GM18505 (cell line): ENCODE data around the gene PPP2R2C.

Experiments used
- ATAC-seq: cut with Tn5 transposase; IDR thresholded peaks from one replicate; pipeline ENCODE4 v1.9.1; 2021; ENCODE audit not compliant: unreplicated experiment
- POLR2A ChIP-seq: IDR thresholded peaks from 4 replicates; pipeline ENCODE4 v1.6.1; 2011; ENCODE audit warnings: borderline replicate concordance; ENCODE audit not compliant: insufficient read depth, insufficient read length; ENCODE audit errors: extremely low read depth

PPP2R2C gene

DNA sequence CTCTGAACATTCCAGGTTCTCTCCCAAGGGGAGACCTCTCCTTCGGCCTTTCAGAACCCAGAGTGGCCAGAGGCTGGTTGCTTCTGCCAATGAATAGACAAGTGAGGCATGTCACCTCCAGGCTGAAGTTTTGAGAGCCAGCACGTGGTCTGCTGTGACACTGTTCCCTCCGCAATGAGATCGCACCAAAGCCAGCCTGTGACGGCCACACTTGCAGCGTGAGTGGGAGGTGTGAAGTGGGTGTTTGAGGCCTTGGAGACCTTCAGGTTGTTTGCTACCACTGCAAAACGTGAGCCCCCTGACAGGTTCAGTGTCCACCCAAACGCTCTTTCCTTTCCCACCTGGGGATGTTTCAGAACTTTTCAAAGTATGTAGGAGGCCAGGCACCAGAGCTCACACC, 121.8 kb downstream of the PPP2R2C start:
- no peak for ATAC-seq
- no peak for TF ChIP-seq POLR2A

DNA sequence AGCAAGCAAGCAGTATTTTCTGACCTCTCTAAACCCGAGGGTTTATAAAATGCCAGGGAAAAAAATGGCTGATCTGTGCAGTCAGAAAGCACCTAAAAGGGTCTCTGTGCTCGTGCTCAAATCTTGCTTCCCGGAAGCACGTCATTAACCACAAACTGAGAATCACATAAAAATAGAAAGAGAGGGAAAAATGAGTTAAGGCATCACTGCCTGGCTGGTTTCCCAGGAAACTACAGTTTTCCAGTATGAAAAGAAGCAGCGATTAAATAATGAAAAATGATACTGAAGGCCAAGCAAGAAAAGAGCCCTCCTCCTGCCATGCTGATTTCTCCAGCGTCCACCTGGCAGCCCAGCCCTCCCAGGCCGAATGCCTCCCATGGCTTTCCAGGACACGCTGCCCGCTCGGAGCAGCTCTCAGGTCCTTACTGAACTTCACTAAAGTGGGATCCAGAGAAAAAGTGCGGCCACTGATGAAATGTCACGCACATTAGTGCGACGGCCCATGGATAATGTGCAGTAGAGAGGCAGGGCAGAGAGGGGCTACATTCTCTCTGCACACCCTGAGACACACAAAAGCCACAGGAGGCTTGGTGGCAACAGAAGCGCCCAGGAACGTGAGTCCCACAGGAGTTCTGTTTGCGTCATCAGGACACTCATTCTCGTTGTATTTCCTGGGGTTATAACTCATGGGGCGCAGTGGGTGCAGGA, 122.4 kb downstream of the PPP2R2C start:
- no peak for TF ChIP-seq POLR2A
- ATAC-seq, result no peak

DNA sequence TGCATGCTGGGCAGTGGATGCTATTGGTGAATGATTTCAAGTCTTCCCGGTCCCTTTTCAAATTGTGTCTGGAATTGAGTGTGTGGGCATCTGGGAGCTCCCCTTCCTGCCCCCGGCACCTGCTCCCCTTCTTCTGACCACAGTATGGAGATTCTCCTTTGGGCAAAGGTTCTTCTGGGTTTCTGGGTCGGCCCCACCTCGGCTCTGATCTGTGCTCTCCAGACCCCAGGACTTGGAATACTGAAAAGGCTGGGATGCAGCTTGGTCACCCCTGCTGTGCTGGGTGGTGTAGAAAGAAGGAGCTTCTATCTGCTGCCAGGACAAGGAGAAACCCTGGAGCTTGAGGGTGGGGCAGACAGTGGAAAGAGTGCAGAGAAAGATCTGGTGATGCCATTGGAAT, 124.0 kb downstream of the PPP2R2C start:
- TF ChIP-seq POLR2A, result no peak
- no peak for ATAC-seq

DNA sequence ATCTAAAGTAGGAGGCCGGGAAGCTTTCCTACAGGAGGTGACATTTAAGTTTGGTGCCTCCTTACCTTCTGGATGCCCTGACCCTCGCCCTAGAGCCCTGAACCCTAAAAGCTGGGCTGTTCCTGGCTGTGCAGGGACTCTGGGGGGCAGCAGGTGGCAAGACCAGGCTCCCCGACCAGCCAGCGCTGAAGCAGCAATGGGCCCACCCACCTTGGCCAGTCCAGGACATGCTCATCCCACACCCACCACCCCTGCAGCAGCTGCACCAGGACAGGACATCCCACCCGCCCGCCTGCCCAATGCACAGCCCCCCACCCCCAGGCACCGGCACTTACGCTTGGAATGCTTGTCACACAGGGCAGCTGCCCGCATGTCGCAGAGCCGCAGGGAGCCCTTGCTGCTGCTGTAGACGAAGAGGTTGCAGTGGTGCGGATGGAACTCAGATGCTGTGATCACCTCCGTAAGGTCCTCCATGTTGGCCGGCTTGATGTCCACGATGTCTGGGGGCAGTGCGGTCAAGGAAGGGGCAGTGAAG, 124.8 kb downstream of the PPP2R2C start:
- TF ChIP-seq POLR2A, result no peak
- ATAC-seq, result no peak

DNA sequence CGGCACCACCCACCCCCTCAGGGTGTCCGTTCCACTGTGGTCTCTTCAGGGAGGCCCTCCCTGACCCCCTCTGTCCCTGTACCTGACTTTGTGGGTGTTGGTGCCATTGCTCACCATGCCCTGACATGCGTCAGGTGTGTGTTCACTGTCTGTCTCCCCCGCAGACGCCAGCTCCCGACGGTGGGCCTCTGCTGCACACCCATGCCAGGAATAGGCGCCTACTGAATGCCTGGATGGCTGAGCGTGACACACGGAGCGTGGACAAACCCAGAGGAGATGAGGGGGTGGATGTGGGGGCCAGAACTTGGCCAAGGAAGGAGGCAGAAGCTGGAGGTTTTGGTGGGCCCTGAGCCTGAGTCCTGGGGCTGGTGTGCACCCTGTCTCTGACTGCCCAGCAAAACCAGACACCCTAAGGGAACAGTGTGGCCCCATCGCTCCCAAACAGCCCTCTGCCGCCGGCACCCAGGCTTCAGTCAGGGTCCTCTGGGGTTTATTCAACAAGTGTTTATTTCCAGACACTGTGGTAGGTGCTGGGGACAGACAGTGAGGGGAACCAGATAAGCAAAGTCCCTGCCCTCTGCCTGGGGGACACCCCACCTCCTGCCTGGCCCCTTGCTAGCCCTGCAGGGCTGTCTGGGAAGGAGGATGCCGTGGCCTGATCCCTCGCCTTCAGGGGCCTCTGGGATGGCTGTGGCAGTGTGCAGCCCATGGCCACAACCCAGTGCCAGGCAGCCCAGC, 125.9 kb downstream of the PPP2R2C start:
- ATAC-seq, result no peak
- no peak for TF ChIP-seq POLR2A

DNA sequence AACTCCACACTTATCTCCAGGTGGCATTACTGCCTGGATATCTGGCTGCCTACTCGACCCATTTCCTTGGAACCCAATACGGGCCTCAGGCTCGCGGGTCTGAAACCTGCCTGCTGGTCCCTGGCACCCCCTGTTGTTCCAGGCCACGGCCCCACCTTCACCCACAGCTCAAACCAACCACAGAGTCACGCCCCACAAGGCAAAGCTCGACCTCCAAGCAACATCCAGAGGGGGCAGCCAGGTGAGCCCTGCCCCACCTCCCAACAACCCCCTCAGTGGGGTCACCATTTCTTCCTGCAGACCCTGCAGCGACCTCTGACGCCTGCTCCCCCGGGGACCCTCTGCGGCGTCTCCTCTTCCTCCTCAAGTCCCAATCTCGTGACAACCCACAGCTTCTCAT, 126.5 kb downstream of the PPP2R2C start:
- TF ChIP-seq POLR2A, result no peak
- no peak for ATAC-seq

DNA sequence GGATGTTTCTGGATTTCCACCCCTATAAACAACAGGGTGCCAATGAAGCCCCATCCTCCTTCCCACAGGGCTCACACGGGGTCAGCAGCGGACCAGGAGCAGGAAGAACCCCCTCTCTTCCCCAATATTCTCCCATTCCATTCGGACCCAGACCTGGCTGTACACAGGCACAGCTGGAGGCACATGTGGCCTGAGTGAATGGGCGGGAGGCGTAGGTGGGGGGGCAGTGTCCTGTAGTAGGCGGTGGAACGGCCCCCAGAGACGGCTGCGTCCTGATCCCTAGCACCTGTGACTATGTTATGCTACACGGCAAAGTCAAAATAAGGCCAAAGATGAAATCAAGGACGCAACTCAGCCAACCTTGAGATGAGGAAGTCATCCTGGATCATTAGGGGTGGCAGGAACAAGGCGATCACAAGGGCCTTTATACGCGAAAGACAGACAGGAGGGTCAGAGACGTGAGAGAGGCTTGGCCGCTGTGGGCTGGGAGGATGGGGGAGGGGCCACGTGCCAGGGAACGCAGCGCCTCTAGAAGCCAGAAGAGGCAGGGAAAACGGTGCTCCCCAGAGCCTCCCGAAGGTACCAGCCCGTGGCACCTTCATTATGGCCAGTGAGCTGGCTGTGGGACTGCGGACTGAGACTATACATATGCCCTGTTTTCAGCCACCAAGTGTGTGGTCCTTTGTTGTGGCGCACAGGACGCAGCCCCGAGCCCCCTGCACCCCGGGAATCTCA, 127.2 kb downstream of the PPP2R2C start:
- no peak for ATAC-seq
- TF ChIP-seq POLR2A, result no peak

DNA sequence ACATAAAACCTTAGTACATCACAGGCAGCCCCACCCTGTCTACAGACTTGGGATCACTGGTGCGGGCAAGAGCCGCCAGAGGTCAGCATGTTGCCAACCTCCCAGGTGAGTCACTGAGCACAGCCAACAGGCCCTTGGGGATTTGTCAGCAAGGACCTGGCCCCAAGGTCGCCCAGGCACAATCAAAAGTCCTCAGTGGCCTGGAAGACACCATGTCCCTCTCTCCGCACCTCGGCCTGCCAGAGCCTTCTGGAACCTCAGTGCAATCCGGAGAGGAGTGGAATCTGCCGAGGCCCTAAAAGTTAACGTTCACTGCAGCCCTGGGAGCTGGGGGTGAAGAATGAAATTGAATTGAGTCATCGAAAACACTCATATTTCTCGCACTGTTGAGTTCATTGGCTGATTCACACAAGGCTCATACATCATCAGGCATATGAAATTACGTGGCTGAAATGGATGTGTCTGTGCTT, 128.4 kb downstream of the PPP2R2C start:
- TF ChIP-seq POLR2A, result no peak
- no peak for ATAC-seq

DNA sequence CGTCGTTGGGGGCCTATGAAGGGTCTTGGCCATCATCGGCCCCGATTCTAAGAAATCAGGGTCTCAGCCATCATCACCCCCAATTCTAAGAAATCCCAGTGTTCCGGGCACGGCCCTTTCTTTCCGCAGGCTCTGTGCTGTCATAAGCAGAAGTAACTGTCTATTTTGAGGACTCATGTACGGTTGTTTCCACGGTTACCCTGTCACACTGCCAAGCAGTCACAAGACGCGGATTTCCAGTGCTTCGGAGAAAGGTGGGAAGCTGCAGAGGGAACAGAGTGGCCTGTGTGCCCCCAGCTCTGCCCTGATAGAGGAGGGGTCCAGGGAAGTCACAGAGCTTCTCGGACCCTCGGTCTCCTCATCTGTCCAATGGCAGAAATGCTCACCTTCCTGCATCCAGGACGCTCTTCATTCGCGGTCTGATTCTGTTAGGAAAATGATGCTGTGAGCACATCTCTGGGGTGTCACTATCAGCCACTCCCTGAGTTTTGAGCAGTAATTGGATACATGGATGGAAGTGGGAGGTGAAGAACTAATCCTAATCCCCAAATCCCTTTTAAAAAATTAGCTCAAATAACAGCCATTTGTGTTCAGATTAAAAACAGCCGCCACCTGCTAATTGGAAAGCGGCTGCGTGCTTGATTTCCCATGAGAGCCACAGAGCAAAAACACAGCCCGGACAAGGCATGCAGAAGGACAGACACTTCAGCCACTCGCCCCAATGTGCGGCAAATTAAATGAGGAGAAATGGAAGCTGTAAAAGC, 129.7 kb downstream of the PPP2R2C start:
- no peak for TF ChIP-seq POLR2A
- no peak for ATAC-seq

DNA sequence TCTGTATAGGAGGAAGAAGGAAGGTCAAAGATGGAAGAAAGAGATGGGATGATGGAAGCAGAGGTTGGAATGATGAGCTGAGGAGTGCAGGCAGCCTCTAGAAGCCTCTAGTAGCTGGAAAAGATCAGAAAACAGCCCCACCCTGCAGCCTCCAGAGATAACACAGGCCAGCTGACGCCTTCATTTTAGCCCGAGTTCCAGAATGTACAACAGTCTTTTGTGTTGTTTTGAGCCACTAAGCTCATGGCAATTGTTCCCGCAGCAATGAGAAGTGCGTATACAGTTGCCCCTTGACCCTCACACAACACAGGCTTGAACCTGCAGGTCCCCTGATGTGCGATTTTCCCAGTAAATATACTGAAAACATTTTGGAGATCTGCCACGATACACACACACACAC, 130.7 kb downstream of the PPP2R2C start:
- no peak for TF ChIP-seq POLR2A
- no peak for ATAC-seq

DNA sequence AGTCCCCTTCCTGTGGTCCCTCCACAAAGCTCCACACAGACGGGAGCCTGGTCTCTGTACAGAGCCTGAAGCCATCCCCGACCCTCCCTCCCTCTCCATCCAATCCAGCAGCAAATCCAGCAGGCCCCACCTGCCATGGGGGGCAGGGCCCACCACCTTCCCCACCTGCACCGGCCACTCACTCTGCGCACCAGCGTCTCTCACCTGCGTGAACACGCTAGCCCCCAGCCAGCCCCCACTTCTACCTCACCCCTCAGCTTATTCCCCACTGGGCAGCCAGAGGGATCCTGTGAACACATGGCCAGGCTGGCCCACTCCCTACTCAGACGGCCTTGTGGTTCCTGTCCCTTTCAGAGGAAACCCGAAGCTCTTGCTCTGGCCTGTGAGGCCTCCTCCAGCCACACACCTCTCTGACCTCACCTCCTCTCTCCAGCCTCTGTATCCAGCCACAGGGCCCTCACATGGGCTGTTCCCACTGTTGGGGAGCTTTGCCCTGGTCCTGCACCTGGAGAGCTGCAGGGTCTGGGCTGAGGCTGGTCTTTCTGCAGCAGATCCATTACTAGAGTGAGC, 131.9 kb downstream of the PPP2R2C start:
- ATAC-seq, result no peak
- no peak for TF ChIP-seq POLR2A

DNA sequence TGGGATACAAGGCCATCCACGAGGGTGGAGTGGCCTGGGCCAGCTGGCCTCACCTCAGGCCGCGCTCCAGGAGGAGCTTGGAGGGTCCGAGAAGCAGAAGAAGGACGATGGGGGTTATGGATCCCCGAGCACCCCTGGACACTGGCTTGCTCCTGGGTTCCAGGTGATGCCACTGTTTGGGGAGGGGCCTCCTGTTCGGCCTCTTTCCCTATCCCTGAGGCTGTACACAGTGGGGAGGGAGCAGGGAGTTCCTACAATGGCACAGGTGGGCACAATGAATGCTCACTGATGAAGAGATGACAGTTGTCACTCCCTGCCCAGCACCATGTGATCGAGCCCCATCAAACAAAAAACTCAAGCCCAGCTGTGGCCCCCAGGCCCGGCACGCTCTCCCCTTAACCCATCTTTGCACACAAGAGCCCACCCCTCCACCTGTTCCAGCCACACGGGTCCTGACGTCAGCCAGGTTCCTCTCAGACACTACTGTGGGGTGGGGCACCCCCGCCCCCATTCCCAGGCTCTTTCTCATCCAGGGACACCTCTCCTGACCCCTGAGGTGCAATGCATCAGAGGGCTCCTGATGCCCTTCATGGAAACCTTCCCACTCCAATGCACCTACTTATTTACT, 132.5 kb downstream of the PPP2R2C start:
- no peak for ATAC-seq
- TF ChIP-seq POLR2A, result no peak

DNA sequence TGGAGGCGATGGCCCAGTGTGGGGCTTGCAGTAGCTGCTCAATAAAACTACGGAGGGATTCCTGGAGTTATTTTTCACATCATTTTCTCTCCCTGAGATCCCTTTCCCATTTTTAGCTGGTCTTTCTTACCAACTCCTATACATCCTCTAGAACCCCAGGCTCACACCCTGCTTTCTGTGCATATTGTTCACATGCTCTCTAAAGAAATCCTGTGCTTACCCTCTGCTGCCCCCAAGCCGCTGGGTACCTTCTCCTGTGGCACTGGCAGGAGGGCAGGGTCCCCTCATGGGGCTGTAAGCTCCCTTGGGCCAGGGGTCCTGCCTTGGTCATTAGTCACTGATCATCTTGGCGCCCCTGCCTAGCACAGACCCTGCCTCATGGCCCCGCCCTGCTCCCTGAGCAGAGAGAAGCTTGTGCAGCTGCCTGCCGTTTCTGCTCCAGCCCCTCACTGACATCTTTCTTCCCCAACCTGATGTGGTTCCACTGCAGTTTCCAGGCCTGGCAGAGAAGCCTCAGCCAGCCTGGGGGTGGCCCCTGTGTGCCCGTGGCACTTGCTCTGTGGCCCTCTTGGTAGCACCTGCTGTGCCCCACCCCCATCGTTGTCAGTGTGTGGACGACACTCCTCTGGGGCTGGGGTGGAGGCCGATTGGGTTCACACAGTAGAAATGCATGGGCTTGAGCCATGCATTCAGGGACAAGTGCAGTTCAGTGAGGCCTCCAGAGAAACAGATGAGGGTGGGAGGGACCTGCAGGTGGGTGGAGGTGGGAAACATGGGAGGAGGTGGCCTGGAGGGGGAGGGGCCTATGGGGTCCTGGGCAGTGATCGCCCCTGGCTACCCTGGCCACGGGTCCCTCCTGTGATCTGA, 133.2 kb downstream of the PPP2R2C start:
- TF ChIP-seq POLR2A, result no peak
- ATAC-seq, result no peak
